GM10847 (cell line): ENCODE data around the gene DAND5.

Experiments
- POLR2A ChIP-seq: IDR thresholded peaks from 2 replicates; pipeline ENCODE4 v1.6.1; 2011; ENCODE audit not compliant: insufficient read length; ENCODE audit errors: extremely low read depth

Gene DAND5

GRCh38 chr19:12996406-12997094 lies 27.2 kb downstream of the DAND5 start:
- TF ChIP-seq POLR2A: no peak

- no peak for TF ChIP-seq POLR2A
Observed at GRCh38 chr19:12997179-12997966, 28.0 kb downstream of the DAND5 start.

- TF ChIP-seq POLR2A: no peak
Observed at GRCh38 chr19:12997967-12998940, 28.9 kb downstream of the DAND5 start.

GRCh38 chr19:13001166-13001501 lies 31.8 kb downstream of the DAND5 start:
- no peak for TF ChIP-seq POLR2A

- no peak for TF ChIP-seq POLR2A
Observed at GRCh38 chr19:13001502-13002165, 32.3 kb downstream of the DAND5 start.

- no peak for TF ChIP-seq POLR2A
Observed at GRCh38 chr19:13002166-13002898, 33.0 kb downstream of the DAND5 start.

GRCh38 chr19:13003081-13003480 lies 33.7 kb downstream of the DAND5 start:
- TF ChIP-seq POLR2A: no peak

- TF ChIP-seq POLR2A: no peak
Observed at GRCh38 chr19:13004273-13004672, 34.9 kb downstream of the DAND5 start.

GRCh38 chr19:13005253-13005652 lies 35.9 kb downstream of the DAND5 start:
- TF ChIP-seq POLR2A: no peak

GRCh38 chr19:13005861-13006370 lies 36.5 kb downstream of the DAND5 start:
- no peak for TF ChIP-seq POLR2A

- TF ChIP-seq POLR2A: no peak
Observed at GRCh38 chr19:13006431-13007281, 37.3 kb downstream of the DAND5 start.

GRCh38 chr19:13007292-13008045 lies 38.1 kb downstream of the DAND5 start:
- no peak for TF ChIP-seq POLR2A

GRCh38 chr19:13008926-13009787 lies 39.8 kb downstream of the DAND5 start:
- TF ChIP-seq POLR2A: no peak
